ENCODE measurements around the gene TOX3. TPM values are rescaled to one million over a fixed set of nuclear protein-coding genes. Genes with fewer than 3 reads are reported as not detected.

The TOX3 gene
- total and polyA plus RNA-seq, 2 of the 13 experiments (the other 11 are each of a cell fraction or from before 2014, with no cell fraction given), result 14.5 to 98.6 TPM

DNA sequence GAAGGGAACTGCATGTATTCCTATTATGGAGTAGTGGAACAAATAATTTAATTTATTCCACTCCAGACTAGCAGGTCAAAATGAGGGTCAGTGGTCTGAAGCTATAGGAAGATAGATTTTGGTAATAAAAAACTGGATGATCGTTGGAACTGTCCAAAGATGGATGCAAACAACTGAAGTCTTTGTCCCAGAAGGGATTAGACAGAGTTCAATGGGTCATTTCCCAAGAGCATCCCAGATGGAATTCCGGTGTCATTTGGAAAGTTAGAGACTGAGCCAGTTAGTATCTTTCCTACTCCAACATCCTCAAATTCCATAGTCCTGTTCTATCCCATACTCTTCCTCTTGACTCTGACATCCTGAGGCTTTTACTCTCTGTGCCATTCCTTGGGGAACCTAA lies 22.8 kb upstream of the TOX3 start (continued):
- no peak for TF ChIP-seq ATF7 (IDR thresholded peaks at IDR 0.05)
- TF ChIP-seq ATF7 (CRISPR knock-in tag; IDR thresholded peaks at IDR 0.05), result no peak
- TF ChIP-seq RXRB (CRISPR knock-in tag; IDR thresholded peaks at IDR 0.05; ENCODE audit: borderline replicate concordance), result peak; percentile 23; the same call in 1 of the 2 replicates
- TF ChIP-seq TCF7L2 (IDR thresholded peaks at IDR 0.05; ENCODE audit: low read depth, low read length), result no peak
- TF ChIP-seq, protein P1, sequence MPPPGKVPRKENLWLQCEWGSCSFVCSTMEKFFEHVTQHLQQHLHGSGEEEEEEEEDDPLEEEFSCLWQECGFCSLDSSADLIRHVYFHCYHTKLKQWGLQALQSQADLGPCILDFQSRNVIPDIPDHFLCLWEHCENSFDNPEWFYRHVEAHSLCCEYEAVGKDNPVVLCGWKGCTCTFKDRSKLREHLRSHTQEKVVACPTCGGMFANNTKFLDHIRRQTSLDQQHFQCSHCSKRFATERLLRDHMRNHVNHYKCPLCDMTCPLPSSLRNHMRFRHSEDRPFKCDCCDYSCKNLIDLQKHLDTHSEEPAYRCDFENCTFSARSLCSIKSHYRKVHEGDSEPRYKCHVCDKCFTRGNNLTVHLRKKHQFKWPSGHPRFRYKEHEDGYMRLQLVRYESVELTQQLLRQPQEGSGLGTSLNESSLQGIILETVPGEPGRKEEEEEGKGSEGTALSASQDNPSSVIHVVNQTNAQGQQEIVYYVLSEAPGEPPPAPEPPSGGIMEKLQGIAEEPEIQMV (CRISPR knock-in tag; IDR thresholded peaks at IDR 0.05; ENCODE audit: low read depth), result no peak
- TF ChIP-seq, protein P2, sequence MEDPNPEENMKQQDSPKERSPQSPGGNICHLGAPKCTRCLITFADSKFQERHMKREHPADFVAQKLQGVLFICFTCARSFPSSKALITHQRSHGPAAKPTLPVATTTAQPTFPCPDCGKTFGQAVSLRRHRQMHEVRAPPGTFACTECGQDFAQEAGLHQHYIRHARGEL (CRISPR knock-in tag; IDR thresholded peaks at IDR 0.05), result no peak
- TF ChIP-seq EHMT2 (IDR thresholded peaks at IDR 0.05; ENCODE audit: borderline replicate concordance, low read depth, low read length), result peak; percentile 44; the same call in 1 of the 2 replicates
- peak; percentile 13; the same call in 1 of the 2 replicates for TF ChIP-seq FOXA3 (CRISPR knock-in tag; IDR thresholded peaks at IDR 0.05)
- peak; percentile 72 for TF ChIP-seq POGZ (CRISPR knock-in tag; IDR thresholded peaks at IDR 0.05)
- TF ChIP-seq, protein P3, sequence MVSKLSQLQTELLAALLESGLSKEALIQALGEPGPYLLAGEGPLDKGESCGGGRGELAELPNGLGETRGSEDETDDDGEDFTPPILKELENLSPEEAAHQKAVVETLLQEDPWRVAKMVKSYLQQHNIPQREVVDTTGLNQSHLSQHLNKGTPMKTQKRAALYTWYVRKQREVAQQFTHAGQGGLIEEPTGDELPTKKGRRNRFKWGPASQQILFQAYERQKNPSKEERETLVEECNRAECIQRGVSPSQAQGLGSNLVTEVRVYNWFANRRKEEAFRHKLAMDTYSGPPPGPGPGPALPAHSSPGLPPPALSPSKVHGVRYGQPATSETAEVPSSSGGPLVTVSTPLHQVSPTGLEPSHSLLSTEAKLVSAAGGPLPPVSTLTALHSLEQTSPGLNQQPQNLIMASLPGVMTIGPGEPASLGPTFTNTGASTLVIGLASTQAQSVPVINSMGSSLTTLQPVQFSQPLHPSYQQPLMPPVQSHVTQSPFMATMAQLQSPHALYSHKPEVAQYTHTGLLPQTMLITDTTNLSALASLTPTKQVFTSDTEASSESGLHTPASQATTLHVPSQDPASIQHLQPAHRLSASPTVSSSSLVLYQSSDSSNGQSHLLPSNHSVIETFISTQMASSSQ (IDR thresholded peaks at IDR 0.05; ENCODE audit: low read depth), result no peak
- TF ChIP-seq, protein P3 (CRISPR knock-in tag; IDR thresholded peaks at IDR 0.05; ENCODE audit: borderline replicate concordance), result peak; percentile 59; the same call in 1 of the 2 replicates
- 0 out of 2 replicates have a peak, but pooled peaks have one; percentile 26 for TF ChIP-seq HMG20B (CRISPR knock-in tag; conservative IDR thresholded peaks at IDR 0.05)
- no peak for TF ChIP-seq REXO4 (CRISPR knock-in tag; IDR thresholded peaks at IDR 0.05; ENCODE audit: borderline replicate concordance)
- TF ChIP-seq, protein P4, sequence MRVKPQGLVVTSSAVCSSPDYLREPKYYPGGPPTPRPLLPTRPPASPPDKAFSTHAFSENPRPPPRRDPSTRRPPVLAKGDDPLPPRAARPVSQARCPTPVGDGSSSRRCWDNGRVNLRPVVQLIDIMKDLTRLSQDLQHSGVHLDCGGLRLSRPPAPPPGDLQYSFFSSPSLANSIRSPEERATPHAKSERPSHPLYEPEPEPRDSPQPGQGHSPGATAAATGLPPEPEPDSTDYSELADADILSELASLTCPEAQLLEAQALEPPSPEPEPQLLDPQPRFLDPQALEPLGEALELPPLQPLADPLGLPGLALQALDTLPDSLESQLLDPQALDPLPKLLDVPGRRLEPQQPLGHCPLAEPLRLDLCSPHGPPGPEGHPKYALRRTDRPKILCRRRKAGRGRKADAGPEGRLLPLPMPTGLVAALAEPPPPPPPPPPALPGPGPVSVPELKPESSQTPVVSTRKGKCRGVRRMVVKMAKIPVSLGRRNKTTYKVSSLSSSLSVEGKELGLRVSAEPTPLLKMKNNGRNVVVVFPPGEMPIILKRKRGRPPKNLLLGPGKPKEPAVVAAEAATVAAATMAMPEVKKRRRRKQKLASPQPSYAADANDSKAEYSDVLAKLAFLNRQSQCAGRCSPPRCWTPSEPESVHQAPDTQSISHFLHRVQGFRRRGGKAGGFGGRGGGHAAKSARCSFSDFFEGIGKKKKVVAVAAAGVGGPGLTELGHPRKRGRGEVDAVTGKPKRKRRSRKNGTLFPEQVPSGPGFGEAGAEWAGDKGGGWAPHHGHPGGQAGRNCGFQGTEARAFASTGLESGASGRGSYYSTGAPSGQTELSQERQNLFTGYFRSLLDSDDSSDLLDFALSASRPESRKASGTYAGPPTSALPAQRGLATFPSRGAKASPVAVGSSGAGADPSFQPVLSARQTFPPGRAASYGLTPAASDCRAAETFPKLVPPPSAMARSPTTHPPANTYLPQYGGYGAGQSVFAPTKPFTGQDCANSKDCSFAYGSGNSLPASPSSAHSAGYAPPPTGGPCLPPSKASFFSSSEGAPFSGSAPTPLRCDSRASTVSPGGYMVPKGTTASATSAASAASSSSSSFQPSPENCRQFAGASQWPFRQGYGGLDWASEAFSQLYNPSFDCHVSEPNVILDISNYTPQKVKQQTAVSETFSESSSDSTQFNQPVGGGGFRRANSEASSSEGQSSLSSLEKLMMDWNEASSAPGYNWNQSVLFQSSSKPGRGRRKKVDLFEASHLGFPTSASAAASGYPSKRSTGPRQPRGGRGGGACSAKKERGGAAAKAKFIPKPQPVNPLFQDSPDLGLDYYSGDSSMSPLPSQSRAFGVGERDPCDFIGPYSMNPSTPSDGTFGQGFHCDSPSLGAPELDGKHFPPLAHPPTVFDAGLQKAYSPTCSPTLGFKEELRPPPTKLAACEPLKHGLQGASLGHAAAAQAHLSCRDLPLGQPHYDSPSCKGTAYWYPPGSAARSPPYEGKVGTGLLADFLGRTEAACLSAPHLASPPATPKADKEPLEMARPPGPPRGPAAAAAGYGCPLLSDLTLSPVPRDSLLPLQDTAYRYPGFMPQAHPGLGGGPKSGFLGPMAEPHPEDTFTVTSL (CRISPR knock-in tag; IDR thresholded peaks at IDR 0.05; ENCODE audit: borderline replicate concordance), result 0 out of 2 replicates have a peak, but pooled peaks have one; percentile 22
- no peak for TF ChIP-seq ZMYM3 (CRISPR knock-in tag; IDR thresholded peaks at IDR 0.05)
- TF ChIP-seq SOX13 (IDR thresholded peaks at IDR 0.05), result no peak
- peak in 1 of 2 experiments; percentile 74; a peak in 2 of 4 replicates for TF ChIP-seq SOX13 (CRISPR knock-in tag; conservative IDR thresholded peaks at IDR 0.05 in 1 of 2, IDR thresholded peaks at IDR 0.05 in 1 of 2)
